HG03025 (cell line): Measurements from ENCODE around the gene ELF1.

Experiments used
- ATAC-seq: cut with Tn5 transposase; IDR thresholded peaks from one replicate; pipeline ENCODE4 v1.9.1; 2021; ENCODE audit warnings: mild to moderate bottlenecking, moderate library complexity; ENCODE audit not compliant: unreplicated experiment, low FRiP score

Gene ELF1

DNA sequence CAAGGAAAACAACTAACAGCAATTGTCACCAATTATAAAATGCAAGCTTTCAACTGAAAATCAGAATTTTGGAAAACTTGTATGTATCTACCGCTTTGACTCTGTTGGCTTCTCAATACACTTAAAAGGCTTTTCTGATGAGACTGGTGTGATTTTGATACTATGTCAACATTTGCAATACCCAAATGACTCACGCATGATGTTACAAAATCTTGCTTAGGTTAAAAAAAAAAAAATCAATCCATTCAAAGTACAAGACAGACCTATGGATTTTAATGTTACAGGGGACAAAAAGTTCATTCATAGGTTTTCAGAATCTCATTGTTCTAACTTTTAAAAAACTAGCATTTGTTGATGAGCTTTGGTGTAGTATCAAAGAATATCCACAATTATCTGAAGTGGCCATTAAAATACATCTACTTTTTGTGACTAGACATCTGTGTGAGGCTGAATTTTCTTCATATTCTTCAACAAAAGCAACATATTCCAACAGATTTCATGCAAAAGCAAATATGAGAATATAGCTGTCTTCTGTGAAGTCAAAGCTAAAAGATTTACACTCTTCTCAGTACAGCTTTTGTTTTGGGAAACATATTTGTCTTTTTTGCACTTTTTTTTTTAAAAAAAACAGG lies 10.7 kb downstream of the ELF1 start:
- ATAC-seq: no peak

DNA sequence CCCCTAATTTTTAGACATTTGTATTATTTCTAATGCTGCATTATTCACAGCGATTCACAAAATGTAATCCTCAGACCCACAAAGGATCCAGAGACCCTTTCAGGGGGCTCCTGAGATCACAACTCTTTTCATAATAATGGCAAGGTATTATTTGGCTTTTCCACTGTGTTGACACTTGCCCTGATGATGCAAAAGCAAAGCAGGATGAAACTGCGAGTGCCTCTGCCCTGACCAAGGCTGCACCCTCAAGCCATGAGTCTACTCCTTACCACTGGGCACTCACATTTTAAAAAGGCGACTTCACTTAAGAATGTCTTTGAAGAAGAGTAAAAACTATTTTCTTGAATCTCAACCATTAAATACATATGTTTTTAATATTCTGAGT lies 11.4 kb downstream of the ELF1 start:
- no peak for ATAC-seq

DNA sequence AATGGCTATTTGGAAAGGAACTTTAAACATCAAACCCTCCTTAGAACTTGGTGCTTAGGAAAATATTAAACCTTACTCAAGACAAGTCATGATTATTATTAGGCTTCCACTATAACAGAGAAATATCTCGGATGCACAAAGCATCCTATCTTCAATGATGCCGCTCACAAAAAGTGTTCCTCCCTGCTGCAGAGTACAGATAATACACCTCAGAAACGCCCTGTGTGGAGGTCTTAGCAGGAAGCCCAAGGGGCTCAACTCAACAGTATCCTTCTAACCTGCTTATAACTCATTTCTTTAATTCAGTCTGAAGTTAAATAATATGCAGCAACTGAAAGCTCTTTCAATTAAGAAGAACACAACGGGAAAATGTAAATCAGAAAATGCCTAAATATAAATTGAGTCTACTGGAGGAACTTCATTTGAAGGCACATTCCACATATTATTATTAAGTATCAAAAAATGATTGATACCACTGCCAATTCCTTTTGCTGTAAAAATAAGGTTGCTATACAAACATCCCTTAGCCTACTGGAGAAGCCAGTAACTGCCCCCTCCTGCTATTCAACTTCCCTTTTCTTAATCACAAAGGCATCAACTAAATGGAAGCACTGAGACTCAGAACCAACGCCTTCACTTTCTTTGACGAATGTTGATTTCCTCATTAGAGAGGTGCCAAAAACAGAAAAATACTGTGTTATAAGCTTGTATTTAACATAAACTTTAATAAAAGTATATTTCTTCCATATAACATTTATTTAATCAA lies 12.0 kb downstream of the ELF1 start:
- no peak for ATAC-seq

DNA sequence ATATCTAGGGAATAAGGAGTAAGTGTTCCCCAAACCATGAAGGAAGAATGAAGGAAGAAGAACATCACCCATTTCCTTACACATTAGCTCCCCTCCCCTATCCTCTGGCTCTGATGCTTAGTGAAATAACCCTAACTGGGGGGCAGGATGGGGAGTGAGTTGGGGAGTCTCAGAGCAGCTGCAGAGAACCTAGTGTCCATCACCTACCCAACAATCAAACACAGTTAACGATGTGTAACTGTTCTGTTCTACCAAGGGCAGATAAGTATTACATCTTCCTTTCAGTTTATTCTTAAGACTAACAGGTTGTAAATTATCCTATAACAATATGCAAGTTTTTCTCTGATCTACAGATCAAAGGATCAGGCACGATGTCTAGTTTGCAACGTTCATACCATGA lies 12.8 kb downstream of the ELF1 start:
- ATAC-seq: no peak

DNA sequence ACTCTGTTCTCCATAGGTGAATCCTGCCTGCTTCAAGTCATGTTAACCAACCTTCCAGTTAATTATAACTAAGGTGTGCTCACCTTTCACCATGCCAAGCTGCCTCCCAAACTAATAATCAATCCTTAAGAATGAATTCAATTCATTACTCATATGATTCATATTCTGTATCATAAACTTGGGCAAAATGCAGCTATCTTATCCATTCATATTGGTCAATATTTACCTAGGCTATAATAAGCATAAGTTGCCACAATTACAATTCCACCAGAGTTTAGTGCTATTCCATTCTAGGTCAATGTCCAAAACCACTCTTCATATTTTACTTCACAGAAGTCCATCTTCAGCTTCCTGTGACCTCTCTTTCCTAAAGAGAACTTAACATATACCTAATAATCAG lies 13.4 kb downstream of the ELF1 start:
- ATAC-seq: no peak

DNA sequence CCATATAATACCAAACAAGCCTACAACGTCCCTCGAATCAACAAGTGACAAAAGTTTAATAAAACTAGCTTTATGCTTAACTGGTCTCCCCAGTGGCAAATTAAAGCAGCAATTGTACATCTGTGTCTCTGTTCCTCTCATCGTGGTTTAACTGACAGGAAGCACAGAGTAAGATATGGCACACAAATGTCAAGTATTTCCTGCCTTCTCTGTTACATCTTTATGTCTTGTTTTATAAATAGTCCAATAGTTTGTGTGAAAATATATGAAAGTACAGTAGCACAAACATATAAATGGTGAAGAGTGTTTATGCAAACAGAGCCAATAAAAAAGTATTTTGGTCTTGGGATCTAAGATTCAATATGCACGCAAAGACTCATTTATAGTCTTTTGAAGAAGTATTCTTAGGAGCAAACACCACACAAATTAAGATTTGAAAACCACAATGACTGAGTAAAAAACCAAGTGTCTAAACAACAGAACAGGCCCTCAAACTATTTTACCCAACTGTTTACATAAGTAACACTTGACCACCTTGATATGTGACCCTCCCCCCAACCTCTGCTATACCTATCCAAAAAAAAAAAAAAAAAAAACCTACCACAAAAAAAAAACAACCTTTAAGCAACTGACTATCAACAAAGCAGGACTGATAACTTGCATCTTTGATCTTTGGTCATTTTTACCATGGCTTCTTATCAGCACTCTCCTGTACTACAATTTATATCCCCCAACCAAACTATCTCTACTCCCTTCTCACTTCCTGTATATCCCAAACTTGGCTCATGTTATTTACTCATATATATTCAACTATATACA lies 14.0 kb downstream of the ELF1 start:
- peak; percentile 79 for ATAC-seq

DNA sequence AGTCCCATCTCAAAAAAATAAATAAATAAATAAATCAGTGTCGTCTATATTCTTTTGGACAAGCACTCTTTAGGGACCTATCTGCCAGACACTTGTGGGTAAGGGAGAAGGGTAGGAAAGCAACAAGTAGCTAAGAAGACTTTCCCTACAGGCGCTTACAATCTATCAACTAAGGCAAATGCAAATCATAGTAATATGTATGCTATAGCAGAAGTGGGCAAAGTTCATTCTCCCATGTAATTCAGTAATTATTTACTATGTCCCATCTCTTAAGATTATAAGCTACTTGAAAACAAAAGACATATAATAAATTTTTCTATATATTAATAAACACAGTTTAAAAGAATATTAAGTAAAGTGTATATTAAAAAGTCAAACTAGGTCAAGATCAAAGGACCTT lies 16.5 kb downstream of the ELF1 start:
- ATAC-seq: no peak

DNA sequence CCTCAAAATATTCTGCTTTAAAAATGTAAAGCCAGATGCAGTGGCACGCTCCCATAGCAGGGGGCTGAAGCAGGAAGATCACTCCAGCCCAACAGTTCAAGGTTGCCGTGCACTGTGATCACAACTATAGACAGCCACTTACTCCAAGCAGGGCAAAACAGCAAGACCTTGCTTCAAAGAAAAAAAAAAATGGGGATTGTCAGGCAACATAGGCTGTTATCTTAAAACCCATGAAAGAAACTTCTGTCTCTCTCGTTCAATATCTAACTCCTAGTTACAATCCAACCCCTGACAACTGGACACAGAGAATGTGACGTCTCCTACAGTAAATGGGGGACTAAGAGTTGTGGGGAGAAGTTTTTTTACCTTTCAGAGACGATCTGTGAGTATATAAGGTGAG lies 17.4 kb downstream of the ELF1 start:
- ATAC-seq: no peak

DNA sequence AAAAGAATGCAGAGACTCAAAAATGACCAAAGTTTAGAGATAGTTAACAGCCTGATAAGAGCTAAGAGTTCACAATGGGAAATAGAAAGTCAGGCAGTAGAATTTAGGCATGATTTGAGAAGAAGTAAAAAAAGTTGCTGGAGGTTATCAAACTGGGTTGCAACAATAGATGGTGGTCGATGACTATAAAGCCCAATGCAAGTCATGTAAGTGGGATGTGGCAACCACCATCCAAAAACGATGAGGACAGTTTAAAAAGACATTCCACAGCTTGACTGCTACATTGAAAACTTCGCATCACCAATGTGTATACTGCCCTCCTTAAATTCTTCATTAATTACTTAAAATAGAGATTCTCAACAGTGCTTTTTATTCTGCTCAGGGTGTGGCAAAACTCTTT lies 19.7 kb downstream of the ELF1 start:
- ATAC-seq: no peak

DNA sequence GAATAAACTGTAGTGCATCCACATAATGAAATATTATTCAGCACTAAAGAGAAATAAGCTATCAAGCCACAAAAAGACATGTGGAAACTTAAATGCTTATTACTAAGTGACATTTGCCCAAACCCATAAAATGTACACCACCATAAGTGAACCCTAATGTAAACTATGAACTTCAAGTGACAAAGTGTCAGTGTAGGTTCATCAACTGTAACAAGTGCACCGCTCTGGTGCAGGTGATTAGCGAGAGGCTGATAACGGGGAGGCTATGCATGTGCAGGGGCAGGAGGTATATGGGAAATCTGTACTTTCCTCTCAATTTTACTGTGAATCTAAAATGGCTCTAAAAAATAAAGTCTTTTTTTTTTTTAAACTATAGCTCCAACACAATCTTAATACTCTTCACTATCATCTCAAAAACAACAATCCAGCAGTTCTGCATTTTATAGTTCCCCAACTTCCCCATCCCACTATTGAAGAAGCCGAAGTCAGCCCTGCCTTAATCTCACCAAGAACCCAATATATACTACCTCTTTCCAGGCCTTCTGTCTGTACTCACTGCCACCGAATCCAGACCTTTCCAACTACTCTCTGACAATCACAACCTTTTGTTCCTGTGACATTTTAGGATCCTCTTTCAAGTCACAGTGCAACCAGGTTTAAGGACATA lies 22.6 kb downstream of the ELF1 start:
- no peak for ATAC-seq

DNA sequence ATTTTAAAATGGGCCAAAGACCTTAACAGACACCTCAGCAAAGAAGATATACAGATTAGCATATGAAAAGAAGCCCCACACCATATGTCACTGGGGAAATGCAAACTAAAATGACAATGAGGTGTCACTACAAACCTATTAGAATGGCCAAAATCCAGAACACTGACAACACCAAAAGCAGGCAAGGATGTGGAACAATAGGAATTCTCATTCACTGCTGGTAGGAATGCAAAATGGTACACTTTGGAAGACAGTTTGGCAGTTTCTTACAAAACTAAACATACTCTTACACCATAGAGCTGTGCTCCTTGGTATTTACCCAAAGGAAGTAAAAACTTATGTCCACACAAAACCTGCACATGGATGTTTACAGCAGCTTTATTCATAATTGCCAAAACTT lies 23.1 kb downstream of the ELF1 start:
- no peak for ATAC-seq

DNA sequence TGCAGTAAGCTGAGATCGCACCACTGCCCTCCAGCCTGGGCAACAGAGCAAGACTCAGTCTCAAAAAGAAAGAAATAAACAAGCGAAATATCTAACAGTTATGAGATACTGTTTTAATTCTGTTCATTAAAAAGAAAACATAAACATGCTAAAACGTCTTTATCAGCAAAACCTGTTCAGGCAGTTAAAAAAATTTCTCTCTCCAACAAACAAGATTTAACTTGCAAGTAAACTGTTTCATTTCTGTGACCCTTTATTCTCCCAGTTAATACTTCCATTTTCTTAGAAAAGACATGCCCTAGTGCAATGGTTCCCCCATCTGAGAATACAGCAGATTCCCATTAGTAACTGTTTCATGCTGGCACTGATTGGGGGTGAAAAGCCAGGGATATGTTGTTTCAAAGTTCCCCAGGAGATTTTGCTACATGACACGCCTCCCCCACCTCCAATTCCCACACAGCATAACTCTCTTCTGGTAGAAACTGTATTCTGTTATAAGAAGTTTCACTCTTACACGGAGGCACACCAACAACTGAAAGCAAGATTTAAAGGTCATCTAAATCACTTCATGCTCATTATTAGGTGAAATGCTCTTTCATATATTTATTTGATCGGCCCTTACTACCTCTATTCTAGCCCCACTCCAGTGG lies 24.4 kb downstream of the ELF1 start:
- ATAC-seq: peak; percentile 65

DNA sequence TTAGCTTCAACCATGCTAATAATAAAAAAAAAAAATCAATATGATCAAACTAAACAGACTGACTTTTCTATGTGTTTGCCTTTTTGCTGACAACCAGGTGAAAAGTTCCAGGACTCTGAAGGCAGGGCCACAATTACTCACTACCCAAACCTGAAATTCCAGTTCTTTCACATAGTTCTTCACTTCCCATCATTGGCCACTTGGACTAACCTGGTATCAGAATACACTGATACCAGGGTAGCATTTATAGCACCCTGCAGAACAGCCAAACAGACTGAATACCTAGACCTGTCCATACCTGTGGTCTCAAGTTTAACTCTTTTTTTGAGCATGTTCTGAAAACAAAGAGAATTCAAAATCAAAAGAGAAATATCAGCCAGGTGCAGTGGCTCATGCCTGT lies 25.1 kb downstream of the ELF1 start:
- ATAC-seq: no peak

DNA sequence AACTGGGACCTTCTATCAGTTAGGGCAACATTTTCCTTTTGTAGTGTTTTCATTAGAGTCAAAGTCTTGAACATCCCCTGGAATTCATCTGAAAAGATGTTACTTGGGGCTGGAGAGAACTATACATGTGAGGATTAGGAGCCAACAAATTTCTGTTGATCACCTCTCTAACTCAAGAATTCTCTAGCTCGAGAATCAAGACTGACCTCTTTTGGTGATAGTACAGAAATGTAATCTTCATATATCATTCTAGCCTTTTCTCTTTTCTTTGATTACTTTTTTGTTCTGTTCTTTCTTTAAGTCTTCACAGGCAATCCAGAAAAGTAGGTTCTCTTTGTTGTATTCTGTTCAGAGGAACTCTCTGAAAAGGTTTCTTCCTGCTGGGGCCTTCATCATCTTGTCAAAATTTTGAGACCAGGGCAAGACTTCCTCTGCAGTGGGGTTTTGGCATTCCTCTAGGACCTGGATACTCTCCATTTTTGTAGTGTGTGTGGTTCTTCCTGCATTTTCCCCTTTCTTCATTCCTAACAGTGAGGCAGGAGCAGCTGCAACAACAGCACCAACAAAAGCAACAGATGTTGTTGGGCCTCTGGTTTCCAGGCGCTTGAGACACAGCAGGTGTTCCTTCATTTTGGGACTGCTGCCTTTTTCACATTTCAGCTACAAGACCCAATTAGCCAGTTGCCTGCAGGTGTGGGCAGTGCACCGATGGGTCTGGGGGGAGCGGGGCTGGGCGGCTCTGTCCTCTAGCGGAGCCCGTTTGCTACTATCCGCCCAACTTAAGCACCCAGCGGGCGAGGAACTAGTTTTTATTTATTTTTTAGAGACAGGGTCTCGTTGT lies 26.2 kb downstream of the ELF1 start:
- ATAC-seq: no peak

DNA sequence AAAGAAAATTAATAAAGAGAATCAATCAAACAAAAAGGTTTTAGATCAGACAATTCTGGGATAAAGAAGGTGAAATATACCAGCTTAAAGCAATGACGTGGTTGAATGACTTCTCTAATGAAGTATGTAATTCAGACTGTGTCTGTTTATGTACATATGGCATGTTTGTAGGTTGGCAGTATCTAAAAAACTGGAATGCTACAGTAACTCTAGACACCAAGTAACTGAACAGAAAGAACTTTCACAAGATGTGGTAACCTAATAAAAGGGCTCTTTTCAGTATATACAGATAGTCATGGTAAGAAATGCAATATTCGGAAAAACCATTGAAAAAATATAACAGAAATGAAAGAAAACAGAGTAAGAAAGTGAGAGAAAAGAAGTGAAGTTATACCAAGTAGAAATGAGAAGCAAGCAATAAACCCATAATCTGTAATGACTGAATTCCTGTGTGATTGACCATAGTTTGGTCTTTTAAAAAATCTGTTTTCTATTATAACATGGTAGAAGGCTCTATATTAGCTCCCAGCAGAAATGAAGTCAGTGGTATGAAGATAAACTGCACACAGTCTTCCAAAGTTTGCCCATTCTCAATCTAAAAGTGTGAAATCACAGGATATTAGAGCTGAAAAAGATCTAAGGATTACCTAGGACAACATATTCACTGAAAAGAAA lies 31.4 kb downstream of the ELF1 start:
- ATAC-seq: no peak

DNA sequence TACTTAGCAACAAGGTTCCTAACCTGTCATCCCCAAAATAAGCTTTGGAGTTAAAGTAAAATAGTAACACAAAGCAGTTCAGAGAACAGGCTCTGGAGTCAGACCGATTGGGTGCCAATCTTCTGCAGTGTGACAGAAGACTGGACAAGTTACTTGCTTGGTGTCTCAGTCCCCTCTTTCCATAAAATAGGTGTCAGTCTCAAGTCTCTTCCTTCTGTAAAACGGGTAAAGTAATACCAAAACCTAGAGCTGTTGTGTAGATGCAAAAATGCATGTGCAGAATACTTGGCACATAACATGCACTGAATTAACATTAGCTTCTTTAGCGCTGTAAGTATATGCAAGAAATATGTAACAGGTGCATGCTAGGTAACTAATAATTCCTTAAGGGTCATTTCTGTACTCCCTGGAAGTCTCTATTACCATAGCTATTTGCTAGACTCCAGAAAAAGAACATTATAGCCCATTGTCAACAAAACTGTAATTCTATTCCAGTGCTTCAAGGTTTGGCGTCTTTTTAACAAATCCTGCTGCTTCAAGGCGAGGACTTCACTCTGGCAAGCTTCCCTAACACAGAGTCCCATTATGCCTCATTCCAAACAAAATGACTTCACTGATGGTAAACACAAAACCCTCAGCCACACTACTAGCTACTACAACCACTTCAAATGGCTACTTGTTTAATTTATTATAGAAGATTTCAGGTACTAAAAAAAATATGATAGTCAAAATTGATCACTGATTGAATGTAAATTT lies 32.8 kb downstream of the ELF1 start:
- ATAC-seq: no peak

DNA sequence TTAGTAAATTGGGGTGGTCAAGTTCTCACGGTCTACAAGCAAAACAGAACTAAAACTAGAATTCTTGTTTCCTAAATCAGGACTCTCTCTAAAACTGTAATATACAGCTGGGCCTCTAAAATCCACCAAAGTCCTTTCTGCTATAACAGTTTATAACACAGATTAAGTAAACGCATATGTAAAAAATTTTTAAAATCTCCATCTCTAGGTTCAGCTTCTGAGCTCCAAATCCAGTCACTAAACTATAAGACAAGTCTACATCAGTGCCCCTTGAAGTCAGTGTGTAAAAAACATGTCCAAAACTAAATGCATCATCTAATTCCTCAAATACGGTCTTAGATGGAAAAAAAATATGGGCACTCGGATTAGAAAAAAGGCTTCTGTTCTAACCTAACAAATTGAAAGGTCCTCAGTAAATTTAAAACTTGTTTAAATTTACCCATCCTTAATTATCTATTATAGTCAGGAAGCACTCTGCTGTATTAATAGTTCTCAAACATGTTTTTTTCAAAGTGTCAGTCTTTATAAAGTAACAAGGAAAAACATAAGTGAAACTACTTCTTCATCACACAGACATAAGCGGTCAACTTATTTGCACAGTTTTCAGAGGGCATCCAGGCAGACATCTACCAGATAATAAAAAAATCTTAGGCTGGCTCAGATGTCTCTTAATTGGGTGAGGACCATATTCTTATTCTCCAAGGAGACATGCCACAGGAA lies 33.6 kb downstream of the ELF1 start:
- no peak for ATAC-seq
